PC-3 (cell line): ENCODE results near the gene NES.

Experiments used
- CTCF ChIP-seq: fragments of 300-600 bp; sonication (generic); conservative IDR thresholded peaks from 2 replicates; pipeline ENCODE4 v1.5.1; 2017; ENCODE audit warnings: antibody characterized with exemption, low read depth, mild to moderate bottlenecking, low read length
- EZH2 ChIP-seq: fragments of 300-600 bp; sonication (generic); IDR thresholded peaks from one replicate; pipeline ENCODE4 v1.6.1; 2017; ENCODE audit warnings: antibody characterized with exemption, mild to moderate bottlenecking, low read length; ENCODE audit not compliant: unreplicated experiment
- EZH2phosphoT487 ChIP-seq: fragments of 300-600 bp; sonication (generic); IDR thresholded peaks from 2 replicates; pipeline ENCODE4 v1.6.1; 2018; ENCODE audit warnings: mild to moderate bottlenecking, antibody characterized with exemption, low read length, borderline replicate concordance

GRCh38 chr1:156667968-156668709, 9.1 kb downstream of the NES start:
- TF ChIP-seq CTCF = no peak
- no peak for TF ChIP-seq EZH2phosphoT487
- TF ChIP-seq EZH2 = no peak
